Suprapubic skin (tissue), 4 donors: Measurements from ENCODE around the gene TMEM258. TPM values are rescaled to one million over a fixed set of nuclear protein-coding genes. Genes with fewer than 3 reads are reported as not detected.

Experiments
- DNase-seq, 2 donors: peaks; one replicate each; pipeline ENCODE4 v3.0.0-alpha.2; 2019; ENCODE audit warnings: low spot score in 2 of 2
- H3K27ac ChIP-seq: fragments of 200-600 bp; sonication (generic); one replicate; pipeline ENCODE4 v1.5.1; 2019
- H3K27me3 ChIP-seq: fragments of 200-600 bp; sonication (generic); one replicate; pipeline ENCODE4 v1.5.1; 2019
- H3K36me3 ChIP-seq: fragments of 200-600 bp; sonication (generic); one replicate; pipeline ENCODE4 v1.5.1; 2019
- H3K4me1 ChIP-seq: fragments of 200-600 bp; sonication (generic); one replicate; pipeline ENCODE4 v1.5.1; 2019
- H3K4me3 ChIP-seq: fragments of 200-600 bp; sonication (generic); one replicate; pipeline ENCODE4 v1.5.1; 2019; ENCODE audit warnings: mild to moderate bottlenecking
- H3K9me3 ChIP-seq: fragments of 200-600 bp; sonication (generic); one replicate; pipeline ENCODE4 v1.5.1; 2019
- CTCF ChIP-seq, 2 donors: fragments of 200-600 bp in 1 of 2; fragments of 450-650 bp in 1 of 2; sonication (generic) in 1 of 2; IDR thresholded peaks; one replicate each; pipeline ENCODE4 v1.5.1; 2016 to 2019; ENCODE audit warnings: antibody characterized with exemption in 2 of 2, mild to moderate bottlenecking in 1 of 2, moderate library complexity in 1 of 2
- EP300 ChIP-seq: sonication (generic); formaldehyde crosslinking; IDR thresholded peaks from one replicate; pipeline ENCODE4 v1.6.1; 2017; ENCODE audit warnings: antibody characterized with exemption
- POLR2A ChIP-seq, 2 donors: fragments of 450-650 bp; IDR thresholded peaks; one replicate each; pipeline ENCODE4 v1.6.1; 2017; ENCODE audit warnings: antibody characterized with exemption in 2 of 2, mild to moderate bottlenecking in 2 of 2, moderate library complexity in 2 of 2
- POLR2AphosphoS5 ChIP-seq, 3 donors: sonication (generic); formaldehyde crosslinking; IDR thresholded peaks; one replicate each; pipeline ENCODE4 v1.6.1; 2017; ENCODE audit warnings: antibody characterized with exemption in 3 of 3
- WGBS: methylation state at CpG from one replicate; pipeline ENCODE4 v1.1.5; 2018; 5-methylcytosine and 5-hydroxymethylcytosine counted together
- total RNA-seq, 4 donors: library from RNA; depleted of rRNA; stranded (reverse); fragments of >200 nt; gene quantifications; one replicate each; pipeline ENCODE4 v1.1.0, GENCODE V29; 2016

The TMEM258 gene
- 10 to 100 TPM; 29.7 to 44.8 (median 35.9) TPM for total RNA-seq

DNA sequence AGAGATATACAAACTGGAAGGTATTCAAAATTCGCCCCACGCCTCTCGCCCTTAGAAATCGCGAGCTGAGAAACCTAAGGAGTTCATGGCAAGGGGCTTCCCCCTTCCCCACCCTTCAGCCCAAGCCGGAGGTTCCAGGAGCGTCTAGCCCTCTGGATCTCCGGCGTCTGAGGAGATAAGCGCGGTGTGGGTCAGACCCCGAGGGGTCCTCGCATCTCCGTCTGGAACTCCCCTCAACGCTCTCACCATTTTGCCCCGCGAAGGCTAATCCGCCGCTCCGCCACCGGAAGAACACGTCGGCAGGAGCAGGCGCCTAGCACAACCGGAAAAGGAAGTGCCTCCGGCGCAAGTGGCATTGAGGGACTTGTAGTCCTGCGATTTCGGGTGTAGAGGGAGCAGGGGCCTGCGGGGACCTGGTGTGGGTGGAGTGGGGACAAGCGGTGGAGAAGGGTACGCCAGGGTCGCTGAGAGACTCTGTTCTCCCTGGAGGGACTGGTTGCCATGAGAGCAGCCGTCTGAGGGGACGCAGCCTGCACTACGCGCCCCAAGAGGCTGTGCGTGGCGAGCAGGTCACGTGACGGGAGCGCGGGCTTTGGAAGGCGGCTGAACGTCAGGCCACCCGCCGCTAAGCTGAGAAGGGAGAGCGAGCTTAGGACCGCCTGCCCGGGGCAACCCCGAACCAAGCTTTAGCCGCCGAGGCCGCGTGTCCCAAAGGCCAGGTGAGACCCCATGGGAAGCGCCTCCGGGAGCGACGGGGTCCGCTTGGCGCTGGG is at the start of gene TMEM258, which contains the start of gene FEN1:
TMEM258 (minus strand) TSS at position 290 of the 773 bp plus-strand sequence; CDS start at position 249, 41 bp downstream.
FEN1 (plus strand) TSS at position 602 of the 773 bp plus-strand sequence. CDS start 2,451 bp downstream, outside the sequence.
- DNase-seq: peak; percentile 95 to 97
- peaks cover 40% of the 10 kb centered on the region for H3K36me3 ChIP-seq
- under 1% methylated on average over 24 of the region's 61 CpGs for WGBS
- H3K4me1 ChIP-seq: peaks cover 30% of the 10 kb centered on the region
- H3K4me3 ChIP-seq: peak within 1 kb of the TSS; percentile 68
- H3K27ac ChIP-seq: peak within 1 kb of the TSS; percentile 94
- no peaks in the 10 kb centered on the region for H3K27me3 ChIP-seq
- no peaks in the 10 kb centered on the region for H3K9me3 ChIP-seq
- peak in 1 of 2 donors; percentile 81 for TF ChIP-seq POLR2A (IDR thresholded peaks at IDR 0.05)
- TF ChIP-seq POLR2AphosphoS5 (IDR thresholded peaks at IDR 0.05): peak; percentile 13 to 85 (median 85)
- no peak for TF ChIP-seq EP300
- no peak for TF ChIP-seq CTCF (IDR thresholded peaks at IDR 0.05)

DNA sequence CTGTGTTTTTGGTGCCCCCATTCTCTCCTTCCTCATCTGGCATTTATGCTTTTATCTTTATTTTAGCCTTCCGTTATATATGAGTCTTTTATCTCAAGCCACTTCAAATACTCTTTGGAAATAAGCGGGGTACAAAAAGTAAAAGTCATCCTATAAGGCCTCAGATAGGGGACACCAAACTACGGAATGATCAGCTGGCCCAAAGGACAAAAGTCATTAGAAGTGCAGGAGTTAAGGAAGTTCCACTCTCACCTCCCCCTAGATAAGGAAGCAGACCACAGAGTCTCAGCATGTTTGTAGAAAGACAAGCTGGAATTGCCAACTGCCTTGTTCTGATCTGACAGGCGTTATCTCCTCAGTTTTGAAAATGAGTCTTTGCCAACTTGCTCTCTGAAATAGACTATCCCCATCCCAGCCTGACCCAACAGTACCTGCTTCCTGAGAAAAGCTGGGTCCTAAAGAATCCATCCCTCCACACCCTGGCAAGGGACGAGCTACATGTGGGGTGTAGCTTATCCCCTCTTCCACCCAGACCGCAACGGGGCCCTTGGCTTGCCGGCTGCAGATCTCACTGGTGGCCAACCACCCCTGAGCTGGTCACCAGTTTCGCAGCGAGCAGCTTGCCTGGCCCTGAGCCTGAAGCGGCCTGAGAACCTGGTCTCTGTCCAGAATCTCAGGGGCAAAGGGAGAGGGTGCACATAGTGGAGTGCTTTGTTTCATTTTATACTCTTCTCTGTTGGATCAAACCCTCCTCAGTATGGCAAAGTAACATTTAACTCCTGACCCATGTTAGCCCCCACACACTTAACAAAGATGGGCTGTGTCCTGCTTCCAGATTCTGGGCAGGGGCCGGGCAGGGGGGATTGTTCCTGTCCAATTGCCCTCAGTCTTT is 49.5 kb upstream of the TMEM258 start:
- DNase-seq: no peak
- peak overlapping the region; percentile 1 for H3K27ac ChIP-seq
- no peaks in the 10 kb centered on the region for H3K9me3 ChIP-seq
- no peaks in the 10 kb centered on the region for H3K4me1 ChIP-seq
- 86% methylated on average over 8 of the region's 12 CpGs for WGBS
- H3K4me3 ChIP-seq: no peak overlapping the region
- no peak for TF ChIP-seq CTCF (IDR thresholded peaks at IDR 0.05)
- no peak for TF ChIP-seq EP300
- no peak for TF ChIP-seq POLR2AphosphoS5 (IDR thresholded peaks at IDR 0.05)
- TF ChIP-seq POLR2A (IDR thresholded peaks at IDR 0.05): no peak
- H3K36me3 ChIP-seq: peaks cover 22% of the 10 kb centered on the region
- H3K27me3 ChIP-seq: no peaks in the 10 kb centered on the region

GRCh38 chr11:61840371-61840770 is 48.0 kb upstream of the TMEM258 start:
- H3K27me3 ChIP-seq: no peaks in the 10 kb centered on the region
- H3K36me3 ChIP-seq: peaks cover 22% of the 10 kb centered on the region
- 90% methylated on average over 7 of the region's 7 CpGs for WGBS
- H3K9me3 ChIP-seq: no peaks in the 10 kb centered on the region
- TF ChIP-seq CTCF (IDR thresholded peaks at IDR 0.05) (no peak), POLR2AphosphoS5 (IDR thresholded peaks at IDR 0.05) (no peak), EP300 (no peak), POLR2A (IDR thresholded peaks at IDR 0.05) (no peak)
- no peak for DNase-seq
- peaks cover 3% of the 10 kb centered on the region for H3K4me1 ChIP-seq
- no peak overlapping the region for H3K27ac ChIP-seq
- no peak overlapping the region for H3K4me3 ChIP-seq

DNA sequence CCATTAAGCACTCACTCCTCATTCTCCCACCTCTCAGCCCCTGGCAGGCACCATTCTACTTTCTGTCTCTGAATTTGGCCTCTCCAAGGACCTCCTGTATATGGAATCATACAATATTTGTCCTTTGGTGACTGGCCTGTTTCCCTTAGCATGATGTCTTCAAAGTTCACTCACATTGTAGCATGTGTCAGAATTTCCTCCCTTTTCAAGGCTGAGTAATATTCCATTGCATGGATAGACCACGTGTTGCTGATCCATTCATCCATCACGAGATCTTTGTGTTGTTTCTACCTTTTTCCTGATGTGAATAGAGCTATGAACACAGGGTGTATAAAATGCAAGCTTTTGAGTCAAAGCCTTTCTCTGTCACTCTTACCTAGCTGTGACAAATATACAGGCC is 47.3 kb upstream of the TMEM258 start:
- no peak for TF ChIP-seq POLR2A (IDR thresholded peaks at IDR 0.05)
- no peak for TF ChIP-seq EP300
- TF ChIP-seq CTCF (IDR thresholded peaks at IDR 0.05): no peak
- TF ChIP-seq POLR2AphosphoS5 (IDR thresholded peaks at IDR 0.05): no peak
- no peak overlapping the region for H3K27ac ChIP-seq
- WGBS: 92% methylated on average over 2 of the region's 2 CpGs
- no peak for DNase-seq
- no peaks in the 10 kb centered on the region for H3K27me3 ChIP-seq
- H3K9me3 ChIP-seq: no peaks in the 10 kb centered on the region
- peaks cover 22% of the 10 kb centered on the region for H3K36me3 ChIP-seq
- H3K4me3 ChIP-seq: no peak overlapping the region
- peaks cover 10% of the 10 kb centered on the region for H3K4me1 ChIP-seq

DNA sequence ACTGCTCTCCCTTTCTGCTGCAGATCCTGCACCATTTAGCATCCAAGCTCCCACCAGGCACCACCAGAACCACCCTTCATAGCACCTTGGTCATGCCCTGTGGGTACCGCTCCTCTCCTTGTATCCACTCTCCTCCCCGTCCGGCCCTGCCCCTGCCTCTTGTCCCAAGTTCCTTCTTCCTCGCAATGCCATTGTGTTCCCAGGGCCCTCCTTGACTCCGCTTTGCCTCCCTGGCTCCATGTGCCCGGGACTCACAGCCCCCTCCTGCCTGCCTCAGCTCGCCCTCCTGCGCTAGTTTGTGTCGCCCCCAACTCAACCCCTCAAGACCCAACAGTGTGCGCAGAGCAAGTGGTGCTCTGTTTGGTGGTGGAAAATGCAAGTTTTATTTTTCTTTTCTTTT is 46.5 kb upstream of the TMEM258 start:
- no peaks in the 10 kb centered on the region for H3K27me3 ChIP-seq
- TF ChIP-seq CTCF (IDR thresholded peaks at IDR 0.05) (no peak), POLR2AphosphoS5 (IDR thresholded peaks at IDR 0.05) (no peak)
- DNase-seq: no peak
- peaks cover 22% of the 10 kb centered on the region for H3K36me3 ChIP-seq
- H3K27ac ChIP-seq: no peak overlapping the region
- no peaks in the 10 kb centered on the region for H3K9me3 ChIP-seq
- H3K4me1 ChIP-seq: peaks cover 18% of the 10 kb centered on the region
- H3K4me3 ChIP-seq: no peak overlapping the region
- 86% methylated on average over 10 of the region's 10 CpGs for WGBS
